HG02678 (cell line): ENCODE measurements around the gene BCDIN3D.
"Not testable (repeated sequence)": the region's sequence is repeated elsewhere in the genome, so short reads cannot be mapped to it uniquely, and the experiment has no call there.

Source experiments
- ATAC-seq: cut with Tn5 transposase; IDR thresholded peaks from one replicate; pipeline ENCODE4 v1.9.1; 2021; ENCODE audit warnings: mild to moderate bottlenecking, moderate library complexity; ENCODE audit not compliant: unreplicated experiment

The BCDIN3D gene

DNA sequence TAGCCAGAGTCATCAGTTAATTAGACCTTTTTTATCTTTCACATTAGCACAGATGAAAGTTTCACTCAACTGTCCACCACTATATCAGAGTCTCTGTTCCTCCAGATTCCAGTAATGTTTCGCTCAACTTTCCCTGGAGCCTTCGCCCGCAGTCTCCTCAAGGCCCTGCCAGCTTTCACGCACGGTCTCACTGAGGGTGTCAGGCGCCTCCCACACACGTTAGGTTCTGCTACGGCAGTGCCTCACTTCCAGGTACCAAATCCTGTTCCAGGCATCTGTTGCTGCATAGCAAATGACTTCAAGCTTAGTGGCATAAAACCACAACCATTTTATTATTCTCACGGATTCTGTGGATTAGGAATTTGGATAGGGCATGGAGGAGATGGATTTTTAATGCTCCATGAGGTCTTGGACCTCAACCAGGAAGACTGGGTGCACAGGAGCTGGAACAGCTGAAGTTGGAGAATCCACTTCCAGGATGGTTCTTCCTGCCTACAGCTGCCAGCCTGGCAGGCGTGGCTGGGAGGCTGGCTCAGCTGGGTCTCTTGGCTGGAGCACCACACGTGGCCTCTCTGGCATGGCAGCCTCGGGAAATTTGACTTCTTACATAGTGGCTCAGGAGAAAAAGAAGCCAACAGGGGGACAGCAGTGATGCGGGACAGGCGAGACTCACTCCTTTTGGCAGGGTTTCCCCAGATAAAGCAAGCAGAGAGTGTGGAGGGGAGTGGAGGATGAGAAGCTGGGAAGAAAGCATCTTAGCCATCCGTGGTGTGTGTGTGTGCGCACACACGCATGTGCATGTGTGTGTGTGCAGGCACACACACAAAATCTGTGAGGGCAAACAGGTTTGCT, 21.3 kb upstream of the BCDIN3D start:
- no peak for ATAC-seq

DNA sequence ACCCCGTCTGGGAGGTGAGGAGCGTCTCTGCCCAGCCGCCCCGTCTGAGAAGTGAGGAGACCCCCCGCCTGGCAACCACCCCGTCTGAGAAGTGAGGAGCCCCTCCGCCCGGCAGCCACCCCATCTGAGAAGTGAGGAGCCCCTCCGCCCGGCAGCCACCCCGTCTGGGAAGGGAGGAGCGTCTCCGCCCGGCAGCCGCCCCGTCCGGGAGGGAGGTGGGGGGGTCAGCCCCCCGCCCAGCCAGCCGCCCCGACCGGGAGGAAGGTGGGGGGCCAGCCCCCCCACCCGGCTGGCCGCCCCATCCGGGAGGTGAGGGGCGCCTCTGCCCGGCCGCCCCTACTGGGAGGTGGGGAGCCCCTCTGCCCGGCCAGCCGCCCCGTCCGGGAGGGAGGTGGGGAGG, 18.0 kb upstream of the BCDIN3D start:
- not testable (repeated sequence) for ATAC-seq

DNA sequence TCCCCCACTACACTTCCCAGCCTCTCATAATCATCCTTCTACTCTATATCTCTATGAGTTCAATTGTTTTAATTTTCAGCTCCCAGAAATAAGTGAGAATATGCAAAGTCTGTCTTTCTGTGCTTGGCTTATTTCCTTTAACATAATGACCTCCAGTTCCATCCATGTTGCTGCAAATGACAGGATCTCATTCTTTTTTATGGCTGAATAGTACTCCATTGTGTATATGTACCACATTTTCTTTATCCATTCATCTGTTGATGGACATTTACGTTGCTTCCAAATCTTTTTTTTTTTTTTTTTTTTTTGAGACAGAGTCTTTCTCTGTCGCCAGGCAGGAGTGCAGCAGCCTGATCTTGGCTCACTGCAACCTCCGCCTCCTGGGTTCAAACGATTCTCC, 13.0 kb upstream of the BCDIN3D start:
- not testable (repeated sequence) for ATAC-seq

DNA sequence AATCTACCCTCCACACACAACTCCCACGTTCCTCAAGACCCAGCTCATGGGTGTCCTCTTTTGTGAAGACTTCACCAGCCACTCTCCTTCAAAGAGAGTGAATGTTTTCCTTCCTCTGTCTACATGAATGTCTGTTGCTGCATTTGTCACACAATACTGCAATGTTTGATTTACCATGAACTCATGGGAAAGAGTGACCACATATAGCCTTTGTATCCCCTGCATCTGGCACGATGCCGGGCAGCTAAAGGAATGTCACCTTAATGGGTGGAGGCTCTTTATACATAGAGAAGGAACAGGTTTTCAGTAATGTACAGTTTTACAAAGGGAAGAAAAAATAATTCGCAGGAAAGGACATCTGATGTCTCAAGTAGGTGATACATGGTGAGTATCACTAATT, 12.1 kb upstream of the BCDIN3D start:
- no peak for ATAC-seq

DNA sequence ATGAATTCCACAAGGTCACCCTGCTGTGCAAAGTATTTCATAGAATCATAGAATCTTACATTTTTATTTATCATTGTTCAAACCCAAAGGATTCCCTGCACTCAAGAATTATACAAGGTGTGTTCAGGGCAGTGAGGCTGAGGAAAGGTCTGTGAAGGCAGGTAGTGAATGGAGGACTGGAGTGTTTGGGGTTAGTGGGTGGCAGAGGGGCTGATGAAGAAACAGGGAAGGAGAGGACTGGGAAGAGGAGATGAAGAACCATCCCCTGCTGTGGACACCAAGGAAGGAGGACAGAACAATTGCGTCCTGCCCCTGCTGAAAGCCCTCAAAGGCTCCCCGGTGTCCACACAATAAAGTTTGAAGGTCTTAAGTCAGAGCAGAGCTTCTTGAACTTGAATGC, 10.8 kb upstream of the BCDIN3D start:
- no peak for ATAC-seq

DNA sequence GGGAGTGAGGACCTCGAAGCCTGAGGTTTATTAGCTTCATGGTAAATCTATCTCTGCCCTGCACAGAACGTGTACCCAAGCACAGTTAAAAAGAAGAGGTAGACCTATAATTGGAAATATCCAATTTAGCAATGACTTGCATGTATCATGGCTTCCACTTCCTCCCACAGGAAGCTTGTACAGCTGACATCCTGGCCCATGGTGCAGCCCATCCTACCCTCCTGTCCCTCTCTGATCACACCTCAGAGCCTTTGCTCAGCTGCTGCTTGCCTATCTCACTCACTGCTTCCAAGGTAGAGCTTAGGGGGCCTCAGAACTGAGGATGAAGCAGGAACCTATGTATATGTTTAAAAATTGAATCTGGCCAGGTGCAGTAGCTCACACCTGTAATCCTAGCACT, 4.3 kb upstream of the BCDIN3D start:
- ATAC-seq, result no peak

DNA sequence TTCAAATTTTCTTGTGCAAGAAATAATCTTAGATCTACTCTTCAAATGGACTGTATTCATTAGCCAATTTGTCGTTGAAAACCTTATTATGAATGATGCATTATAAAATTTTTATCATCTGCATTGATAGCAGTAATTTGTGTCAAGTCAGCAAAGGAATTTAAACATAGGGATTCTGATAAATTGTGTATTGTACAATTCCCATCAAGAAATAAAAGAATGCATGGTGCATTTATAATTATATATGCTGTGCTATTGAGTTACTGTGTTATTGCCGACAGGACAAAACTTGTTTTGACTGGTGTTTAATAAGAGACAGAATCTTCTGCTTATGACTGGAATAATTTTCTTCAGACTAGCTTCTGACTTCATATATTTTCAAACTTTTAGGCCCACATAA, 3.1 kb upstream of the BCDIN3D start:
- ATAC-seq, result no peak

DNA sequence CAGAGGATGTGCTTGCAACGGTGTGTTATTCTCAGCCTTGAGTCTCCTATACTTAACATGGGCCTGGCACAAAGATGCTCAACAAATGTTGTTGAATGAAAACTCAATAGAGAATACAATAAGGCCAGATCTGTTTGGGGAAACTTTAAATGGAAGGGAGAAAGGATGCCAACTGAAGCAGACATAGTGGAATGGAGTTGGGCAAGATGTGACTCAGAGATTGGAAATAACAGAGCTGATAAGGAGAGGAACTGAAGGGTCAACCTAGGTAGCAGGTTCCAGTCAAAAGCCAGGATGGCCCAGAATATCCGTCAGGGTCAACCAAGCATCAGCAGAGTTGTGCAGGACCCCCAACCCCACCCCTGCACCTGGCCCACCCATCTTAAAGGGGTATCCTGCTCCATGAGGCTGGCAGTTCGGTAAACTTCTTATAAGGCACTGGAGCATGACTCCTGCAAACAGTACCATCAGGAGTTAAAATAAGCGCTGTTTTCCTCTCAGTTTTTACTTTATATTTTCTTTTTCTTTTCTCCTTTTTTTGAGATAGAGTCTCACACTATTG, 1.1 kb upstream of the BCDIN3D start:
- ATAC-seq, result no peak

DNA sequence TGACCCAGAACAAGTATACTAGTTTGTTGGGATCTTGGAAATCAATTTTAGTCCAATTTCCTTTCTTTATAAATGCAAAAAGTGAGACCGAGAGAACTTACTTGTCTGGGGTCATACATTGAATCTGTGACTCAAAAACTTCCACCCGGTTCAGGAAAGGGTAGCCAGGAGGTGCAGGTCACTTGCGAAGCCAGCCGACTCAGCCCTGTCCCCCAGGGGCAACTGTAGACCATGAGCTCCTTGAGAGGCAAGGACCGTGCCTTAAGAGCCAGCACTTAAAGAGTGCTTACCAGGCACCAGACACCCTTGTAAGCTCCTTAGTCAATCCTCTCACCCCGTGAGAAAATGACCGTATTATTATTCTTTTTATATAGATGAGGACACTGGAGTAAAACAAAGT, 505 bp upstream of the BCDIN3D start:
- no peak for ATAC-seq

DNA sequence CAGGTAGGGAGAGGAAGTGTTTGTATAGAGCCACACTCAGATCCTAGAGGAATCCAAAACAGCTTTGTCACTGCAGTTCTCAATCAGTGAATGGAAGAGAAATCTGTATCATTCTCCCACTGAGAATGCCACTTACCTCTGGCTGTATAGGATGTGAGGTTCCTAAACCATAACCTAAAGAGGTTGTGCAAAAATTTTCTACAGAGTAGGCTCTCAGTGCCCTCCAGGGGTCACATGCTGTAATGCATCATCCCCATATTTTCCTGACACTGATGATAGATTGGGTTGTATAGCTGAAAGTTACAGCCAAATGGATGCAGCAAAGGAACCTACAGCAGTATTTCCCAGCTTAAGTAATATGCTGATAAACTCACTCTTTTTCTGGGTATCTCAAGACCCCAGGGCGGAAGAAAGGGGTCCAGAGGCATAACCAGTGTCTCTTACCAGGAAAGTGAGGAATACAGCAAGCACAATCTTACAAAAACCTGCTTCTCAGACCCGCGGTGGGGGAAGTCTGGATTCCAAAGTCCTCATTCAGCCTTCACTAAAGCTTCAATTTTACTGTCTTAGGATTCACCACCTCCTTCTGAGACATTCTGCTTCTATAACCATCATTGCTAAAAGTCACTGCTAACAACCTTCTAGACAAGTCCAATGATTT, 3.8 kb downstream of the BCDIN3D start:
- ATAC-seq, result no peak

DNA sequence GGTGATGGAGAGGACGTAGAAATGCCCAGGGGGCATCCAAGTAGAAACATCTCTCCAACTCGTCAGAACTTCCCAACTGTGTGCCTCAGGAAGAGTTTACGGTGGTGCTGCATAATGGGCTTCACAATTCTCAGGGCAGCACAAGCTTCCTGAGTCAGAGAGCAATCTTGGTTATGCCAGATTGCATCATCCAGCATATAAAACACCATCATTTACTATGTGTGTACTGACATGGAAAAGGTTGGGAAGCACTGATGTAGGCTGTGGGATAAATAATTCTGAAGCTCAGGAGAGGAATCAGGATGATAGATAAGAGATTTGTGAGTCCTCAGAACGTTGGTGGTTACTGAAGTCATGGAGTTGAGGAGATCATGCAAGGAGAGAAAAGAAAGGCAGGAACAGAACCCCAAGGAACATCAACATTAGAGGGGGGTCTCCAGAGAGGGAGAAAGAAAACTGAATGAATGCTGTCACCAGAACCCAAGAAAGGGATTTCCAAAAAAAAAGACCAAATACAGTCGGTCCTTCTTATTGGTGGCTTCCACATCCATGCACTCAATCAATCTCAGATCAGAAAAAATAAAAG, 10.0 kb downstream of the BCDIN3D start:
- no peak for ATAC-seq

DNA sequence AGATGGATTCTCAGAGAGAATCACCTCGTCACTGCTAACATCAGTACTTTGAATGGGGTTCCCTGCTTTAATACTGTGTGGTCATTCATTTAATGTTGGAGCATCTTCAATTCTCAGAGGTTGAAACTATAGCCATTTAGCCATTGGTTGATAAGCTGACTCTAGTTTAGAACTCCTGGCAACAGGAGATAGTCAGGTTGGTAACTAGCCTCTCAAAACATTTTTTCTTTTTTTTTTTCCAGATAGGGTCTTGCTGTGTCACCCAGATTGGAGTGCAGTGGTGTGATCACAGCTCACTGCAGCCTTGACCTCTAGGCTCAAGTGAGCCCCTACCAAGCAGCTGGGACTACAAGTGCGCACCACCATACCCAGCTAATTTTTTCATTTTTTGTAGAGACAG, 11.2 kb downstream of the BCDIN3D start:
- no peak for ATAC-seq

DNA sequence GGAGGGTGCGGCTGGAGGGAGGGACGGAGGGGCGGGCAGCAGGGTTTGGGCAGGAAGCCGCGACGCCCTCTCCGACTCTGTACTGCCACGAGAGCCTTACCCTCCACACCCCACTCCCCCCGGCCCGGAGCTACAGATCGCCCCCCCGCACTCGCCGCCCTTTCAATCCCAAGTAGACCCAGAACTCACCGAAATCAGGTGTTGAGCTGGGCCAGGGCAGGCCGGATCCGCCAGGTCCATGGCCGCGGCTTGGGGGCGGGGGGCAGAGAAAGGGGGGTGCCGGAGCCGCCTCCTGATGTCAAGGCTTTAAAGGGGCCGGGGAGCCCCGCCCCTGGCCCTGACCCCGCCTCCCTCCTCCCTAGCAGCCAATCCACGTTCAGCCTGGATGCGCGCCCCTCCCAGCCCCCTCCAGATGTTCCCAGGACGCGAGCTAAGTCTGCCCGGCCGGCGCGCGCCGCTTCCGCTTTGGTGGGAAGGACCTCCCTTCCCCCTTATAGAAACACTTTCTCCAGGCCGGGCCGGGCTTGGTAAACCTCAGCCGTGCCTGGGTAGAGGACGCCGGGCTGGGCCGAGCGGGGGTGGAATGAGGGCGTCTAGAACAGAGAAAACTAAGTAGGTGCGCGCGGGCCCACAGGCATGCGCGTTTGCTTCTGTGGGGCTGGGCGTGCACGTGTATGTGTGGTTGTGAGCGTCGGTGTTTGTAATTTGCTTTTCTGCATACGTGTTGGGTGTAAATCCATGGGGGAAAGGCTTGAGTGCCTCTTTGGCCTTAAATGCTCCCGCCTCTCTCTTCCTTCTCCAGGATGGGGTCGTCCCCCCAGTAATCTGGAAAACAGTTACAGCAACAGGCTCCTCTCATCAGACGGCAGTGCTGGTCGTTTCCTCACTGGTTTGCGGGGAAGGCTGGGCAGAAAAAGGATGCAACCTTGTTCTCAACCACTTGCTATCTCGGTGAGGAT, 14.5 kb downstream of the BCDIN3D start, which contains the start of gene NCKAP5L:
TSS of gene NCKAP5L (minus strand) at position 281 of the 959 bp plus-strand sequence. CDS start 24,369 bp downstream, outside the sequence.
- ATAC-seq, result peak; percentile 92

DNA sequence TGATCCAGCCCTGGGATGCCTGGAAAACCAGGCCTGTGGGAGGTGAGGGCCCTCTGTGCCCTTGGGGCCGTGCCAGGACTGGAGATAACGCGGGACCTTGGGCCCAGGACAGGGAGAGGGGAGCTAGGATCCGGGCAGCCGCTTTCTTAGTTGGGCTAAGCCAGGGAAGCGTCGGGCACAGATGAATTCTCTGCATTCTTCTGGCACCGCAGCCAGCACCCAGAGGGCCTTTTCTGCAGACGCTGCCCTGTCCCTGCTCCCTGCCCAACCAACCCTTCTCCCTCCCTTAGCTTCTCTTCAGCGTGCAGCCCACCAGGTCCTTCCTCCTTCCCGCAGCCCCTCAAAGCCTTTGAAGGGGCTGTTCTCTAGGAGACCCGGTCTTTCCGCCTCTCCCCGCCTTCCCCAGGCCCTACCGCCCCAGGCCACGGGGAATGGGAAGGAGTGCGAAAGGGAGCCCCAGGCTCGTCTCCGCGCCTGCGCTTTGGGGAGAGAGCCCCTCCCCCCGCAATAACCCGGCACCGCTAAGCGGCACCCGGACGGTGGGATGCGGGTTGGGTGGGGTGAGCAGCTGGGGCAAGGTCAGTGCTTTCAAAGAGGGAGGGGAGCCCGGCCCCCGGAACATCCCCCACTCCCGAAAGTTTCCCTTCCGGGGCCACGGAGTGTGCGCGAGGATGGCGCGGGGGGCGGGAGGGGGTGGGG, 15.4 kb downstream of the BCDIN3D start:
- no peak for ATAC-seq

DNA sequence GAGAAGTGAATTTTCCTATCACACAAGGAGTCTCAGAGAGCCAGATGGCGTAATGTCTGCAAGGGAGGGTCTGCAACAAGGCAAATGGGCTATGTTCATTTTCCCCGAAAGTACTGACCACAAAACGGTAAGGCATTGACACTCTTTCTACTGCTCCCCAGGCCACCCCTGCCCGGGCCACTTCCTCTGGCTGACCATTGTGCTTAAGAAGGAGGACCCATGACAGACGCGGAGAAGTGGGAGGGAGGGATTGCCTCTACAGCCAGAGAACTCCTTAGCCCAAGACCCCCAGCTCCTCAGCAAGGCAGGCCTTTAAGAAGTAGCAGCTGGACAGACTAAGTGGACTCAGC, 15.9 kb downstream of the BCDIN3D start:
- no peak for ATAC-seq

DNA sequence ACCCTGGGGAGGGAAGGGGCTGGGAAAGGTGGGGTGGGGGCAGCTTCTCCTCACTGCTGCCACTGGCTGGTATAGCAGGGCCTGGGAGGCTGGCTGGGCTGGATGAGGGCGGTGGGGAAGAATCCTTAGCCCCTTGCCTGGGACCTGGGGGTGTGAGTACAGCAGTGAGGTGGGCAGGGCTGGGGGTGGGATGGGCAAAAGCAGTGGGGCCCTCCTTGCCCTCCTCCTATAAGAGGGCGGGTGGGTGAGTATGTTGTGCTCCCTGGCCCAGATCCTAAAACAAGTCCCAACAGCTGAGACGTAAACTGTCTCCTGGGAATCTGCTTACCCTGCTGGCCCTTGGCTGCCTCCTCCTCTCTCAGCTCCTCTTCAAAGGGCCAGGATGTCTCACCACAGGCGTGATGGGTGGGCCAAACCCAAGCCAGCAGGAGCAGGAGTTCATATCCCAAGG, 16.9 kb downstream of the BCDIN3D start:
- ATAC-seq, result no peak

DNA sequence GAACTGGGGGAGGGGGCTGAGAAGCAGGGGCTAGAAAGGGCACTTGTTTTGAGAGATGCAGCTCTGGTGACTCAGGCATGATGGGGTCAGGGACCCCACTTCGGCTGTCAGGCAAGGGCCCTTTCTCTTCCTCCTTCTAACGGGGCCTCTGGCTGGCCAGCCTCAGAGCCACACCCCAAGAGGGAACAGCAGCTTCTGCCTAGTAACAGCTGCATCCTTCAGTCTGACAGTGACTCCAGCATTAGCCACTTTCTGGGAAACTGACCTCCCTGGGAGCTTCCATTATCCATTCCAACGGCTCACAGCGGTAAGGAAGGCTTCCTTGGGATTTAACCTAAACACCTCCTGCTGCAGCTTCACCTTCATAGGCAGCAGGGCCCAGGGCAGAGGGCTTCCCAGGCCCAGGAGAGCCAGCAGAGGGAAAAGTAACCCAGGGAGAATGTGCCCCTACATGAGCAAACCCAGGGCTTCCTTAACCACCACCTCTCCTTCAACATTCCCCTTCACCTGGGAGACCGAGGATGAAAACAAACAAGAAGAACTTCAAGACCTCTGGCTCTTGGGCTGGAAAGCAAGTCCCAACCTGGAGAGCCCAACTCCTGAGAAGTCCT, 17.4 kb downstream of the BCDIN3D start:
- ATAC-seq, result no peak

DNA sequence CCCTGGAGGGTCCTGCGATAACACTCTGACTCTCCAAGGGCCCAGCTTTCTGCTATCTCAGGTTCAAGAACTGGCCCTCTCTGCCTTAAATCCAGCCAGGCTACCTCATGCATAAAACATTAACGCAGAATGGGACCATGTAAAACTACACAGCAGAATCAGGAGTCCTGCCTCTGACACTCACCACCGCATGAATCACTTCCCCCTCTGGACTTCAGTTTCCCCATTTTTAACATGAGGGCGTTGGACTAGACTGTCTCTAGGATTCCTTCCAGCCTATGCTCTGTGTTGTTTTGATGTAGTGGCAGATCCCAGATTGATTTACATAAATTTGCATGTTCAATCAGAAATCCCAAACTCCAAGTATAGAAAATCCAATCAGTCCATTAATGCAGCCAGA, 18.0 kb downstream of the BCDIN3D start:
- no peak for ATAC-seq

DNA sequence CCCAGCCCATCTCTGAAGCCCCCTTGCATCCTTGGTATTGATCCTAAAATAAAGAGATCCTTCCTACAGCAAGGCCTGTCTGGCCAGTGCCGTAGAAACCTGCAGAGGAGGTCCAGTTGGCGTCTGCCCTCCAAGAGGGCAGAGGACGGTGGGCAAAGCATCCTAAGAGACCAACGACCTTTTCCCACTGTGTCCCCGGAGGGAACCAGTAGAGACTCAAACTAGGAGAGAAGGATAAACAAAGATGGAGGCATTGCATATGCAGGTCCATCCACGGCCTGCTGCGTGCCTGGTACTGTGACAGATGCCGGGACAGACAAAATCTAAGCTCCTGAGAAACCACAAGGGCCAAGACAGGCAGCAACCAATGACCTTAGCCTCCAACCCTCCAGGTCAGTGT, 18.5 kb downstream of the BCDIN3D start:
- no peak for ATAC-seq

DNA sequence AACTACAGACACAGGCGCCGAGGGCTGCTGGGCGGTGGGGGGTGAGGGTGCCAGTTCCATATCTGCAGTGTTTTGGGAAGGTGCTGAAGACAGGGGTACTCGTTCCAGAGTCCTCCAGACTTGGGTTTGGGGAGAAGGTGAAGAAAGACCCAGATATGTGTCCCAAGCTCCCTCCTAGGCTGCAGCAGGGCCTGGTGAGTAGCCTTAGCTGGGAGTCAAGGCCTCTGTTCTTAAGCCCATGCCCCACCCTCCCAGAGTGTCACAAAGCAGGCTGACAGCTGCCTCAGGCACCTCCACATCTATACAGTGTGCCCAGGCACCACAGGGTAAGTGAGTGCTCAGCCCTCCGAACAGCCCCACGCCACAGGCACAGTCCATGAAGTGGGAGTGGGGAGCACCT, 19.0 kb downstream of the BCDIN3D start:
- no peak for ATAC-seq
